Rectal smooth muscle tissue (tissue), 1 donor: Measurements from ENCODE around the gene STK11.

Source experiments
- H3K27ac ChIP-seq: one replicate; pipeline ENCODE4 v1.7.0; 2013; ENCODE audit warnings: low read depth, low read length, inconsistent platforms
- H3K27me3 ChIP-seq: one replicate; pipeline ENCODE4 v1.7.0; 2013; ENCODE audit warnings: low read length; ENCODE audit not compliant: control insufficient read depth, insufficient read depth
- H3K36me3 ChIP-seq: one replicate; pipeline ENCODE4 v1.7.0; 2013; ENCODE audit warnings: low read length; ENCODE audit not compliant: control insufficient read depth, insufficient read depth
- H3K4me1 ChIP-seq: one replicate; pipeline ENCODE4 v1.7.0; 2013; ENCODE audit warnings: low read length; ENCODE audit not compliant: control insufficient read depth, insufficient read depth
- H3K4me3 ChIP-seq: one replicate; pipeline ENCODE4 v1.7.0; 2013; ENCODE audit warnings: low read length
- H3K9ac ChIP-seq: one replicate; pipeline ENCODE4 v1.7.0; 2013; ENCODE audit warnings: low read length

STK11 gene

DNA sequence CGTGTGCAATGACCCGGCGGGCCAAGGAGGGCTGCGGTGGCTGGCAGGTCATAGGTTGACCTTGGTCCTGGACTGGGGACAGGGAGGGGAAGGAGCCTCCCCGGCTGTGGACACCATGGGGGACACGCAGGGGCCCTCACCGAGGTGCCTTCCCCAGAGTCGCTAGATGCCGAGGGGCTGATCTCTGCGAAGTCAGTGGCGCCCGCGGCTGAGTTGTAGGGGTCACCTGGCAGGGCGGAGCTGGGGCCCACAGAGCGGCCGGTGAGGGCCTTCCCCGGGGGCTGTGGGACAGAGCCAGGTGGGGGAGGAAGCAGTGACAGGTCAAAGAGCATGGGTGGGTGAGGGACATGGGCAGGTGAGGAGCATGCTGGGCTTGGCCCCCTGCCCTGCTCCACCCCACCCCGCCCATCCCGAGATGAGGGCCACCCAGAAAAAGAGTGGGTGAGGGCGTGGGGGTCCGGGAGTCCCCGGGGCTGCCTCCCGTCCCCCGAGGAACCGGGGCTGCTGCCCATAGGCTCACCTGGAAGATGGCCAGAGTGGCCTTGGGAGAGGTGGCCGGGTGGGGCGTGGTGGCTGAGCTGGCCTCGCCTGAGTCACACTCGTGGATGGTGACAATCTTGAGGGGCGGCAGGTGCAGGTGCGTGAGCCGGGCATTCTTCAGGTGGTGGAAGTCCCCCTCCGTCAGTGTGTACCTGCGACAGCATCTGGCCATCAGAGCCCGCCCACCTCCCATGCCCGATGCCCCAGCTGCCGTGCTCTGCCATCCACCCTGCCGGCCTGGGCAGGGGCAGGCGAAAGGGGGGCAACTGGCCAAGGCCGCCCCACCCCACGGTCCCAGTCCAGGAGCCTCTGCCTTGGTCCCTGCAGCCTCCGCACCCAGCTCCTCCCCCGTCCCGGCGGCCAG is 28.7 kb downstream of the STK11 start:
- H3K27me3 ChIP-seq: peaks cover 4% of the 10 kb centered on the region
- no peaks in the 10 kb centered on the region for H3K36me3 ChIP-seq
- peaks cover 6% of the 10 kb centered on the region for H3K4me1 ChIP-seq
- no peak overlapping the region for H3K27ac ChIP-seq
- H3K9ac ChIP-seq: no peak overlapping the region
- no peak overlapping the region for H3K4me3 ChIP-seq

DNA sequence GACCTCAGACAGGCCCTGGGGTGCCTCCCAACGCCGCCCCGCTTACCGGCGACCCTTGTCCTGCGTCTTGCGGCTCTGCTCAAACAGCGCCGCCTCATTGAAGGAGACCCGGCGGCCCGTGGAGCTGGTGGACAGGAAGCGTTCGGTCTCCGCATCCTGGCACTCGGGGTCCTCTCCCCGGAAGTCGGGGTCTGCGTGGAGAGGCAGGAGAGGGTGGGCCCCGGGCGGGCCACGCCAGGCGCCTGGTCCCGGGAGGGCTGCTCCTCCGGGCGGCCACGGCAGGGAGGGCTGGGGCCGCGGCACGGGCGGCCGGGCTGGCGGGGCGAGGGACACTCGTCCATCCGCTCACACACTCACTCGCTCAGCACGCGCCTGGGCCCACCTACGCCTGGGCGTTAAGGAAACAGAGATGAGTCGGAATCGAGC is 29.4 kb downstream of the STK11 start:
- H3K27me3 ChIP-seq: peaks cover 4% of the 10 kb centered on the region
- no peak overlapping the region for H3K9ac ChIP-seq
- no peaks in the 10 kb centered on the region for H3K36me3 ChIP-seq
- H3K27ac ChIP-seq: no peak overlapping the region
- H3K4me1 ChIP-seq: peaks cover 6% of the 10 kb centered on the region
- H3K4me3 ChIP-seq: no peak overlapping the region

DNA sequence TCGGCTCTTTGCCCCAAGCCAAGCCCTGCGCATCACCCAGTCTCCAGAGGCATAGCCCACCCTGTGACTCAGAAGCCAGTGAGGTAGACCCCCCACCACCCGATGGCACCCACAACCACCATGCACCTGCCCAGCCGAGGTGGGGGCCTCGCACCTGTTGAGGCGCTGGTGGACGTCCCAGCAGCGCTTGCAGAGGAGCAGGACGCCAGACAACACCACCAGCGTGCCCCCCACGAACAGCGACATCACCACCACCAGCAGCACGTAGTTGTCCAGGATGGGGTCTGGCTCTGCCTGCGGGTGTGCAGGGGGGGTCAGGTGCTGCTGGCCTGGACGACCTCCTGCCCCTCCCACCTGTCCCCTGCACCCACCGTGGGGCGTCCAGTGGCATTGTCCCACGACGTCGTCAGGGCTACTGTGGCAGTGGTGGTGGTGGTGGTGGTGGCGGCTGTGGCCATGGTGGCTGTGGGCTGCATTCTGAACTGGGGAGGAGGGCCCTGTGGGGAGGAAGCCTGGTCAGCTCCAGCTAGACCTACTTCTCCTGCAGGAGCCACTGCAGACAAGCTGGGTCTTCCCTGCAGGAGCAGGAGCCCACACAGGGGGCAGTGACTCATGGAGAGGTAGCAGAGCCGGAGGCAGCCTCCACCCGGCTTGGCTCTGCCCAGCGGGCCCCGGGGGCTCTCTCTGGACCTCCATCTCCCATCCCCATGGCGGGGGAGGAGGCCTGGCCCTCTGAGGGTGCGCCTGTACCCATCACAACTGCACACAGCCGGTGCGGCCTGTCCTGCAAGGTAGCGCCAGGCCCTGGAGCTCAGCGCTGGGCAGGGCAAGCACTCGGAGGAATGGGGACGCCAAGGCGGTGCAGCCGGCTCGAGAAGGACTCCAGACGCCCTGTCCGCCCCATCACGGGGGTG is 30.3 kb downstream of the STK11 start:
- no peak overlapping the region for H3K9ac ChIP-seq
- H3K36me3 ChIP-seq: no peaks in the 10 kb centered on the region
- H3K4me3 ChIP-seq: peak overlapping the region; percentile 15
- peaks cover 6% of the 10 kb centered on the region for H3K4me1 ChIP-seq
- H3K27ac ChIP-seq: no peak overlapping the region
- peaks cover 4% of the 10 kb centered on the region for H3K27me3 ChIP-seq

GRCh38 chr19:1236576-1236975 is 31.0 kb downstream of the STK11 start:
- Histone ChIP-seq H3K9ac (no peak overlapping the region), H3K27me3 (peaks cover 4% of the 10 kb centered on the region), H3K4me3 (peak overlapping the region; percentile 15), H3K27ac (no peak overlapping the region), H3K36me3 (no peaks in the 10 kb centered on the region), H3K4me1 (peaks cover 11% of the 10 kb centered on the region)

DNA sequence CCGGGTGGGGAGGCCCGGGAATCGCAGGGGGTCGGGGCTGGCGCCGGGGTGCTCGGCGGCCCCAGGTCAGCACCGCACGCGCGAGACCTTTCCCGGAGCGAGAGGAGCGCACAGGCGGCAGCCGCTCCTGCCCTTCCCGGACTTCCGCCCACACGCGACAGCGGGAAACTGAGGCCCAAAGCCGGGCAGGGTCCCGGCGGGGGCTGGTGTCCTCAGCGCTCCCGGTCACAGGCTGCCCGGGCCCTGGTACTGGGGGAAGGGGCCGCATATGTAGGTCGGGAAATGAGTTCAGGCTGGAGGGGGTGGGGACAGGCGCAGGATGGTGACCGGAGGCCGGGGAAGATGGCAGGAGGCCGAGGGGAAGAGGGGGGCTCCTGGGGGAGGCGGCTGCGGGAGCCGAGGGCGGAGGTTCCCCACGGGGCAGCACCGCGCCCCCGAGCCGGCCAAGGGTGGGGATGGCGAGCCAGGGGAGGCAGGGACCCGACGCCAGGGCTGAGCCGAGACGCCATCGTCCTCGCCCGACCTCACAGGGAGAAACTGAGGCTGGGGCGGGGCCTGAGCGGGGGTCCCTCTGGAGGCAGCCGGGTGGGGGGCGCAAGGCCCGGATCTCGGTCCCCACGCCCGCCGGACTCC is 31.6 kb downstream of the STK11 start:
- H3K4me1 ChIP-seq: peaks cover 10% of the 10 kb centered on the region
- H3K27ac ChIP-seq: no peak overlapping the region
- H3K36me3 ChIP-seq: no peaks in the 10 kb centered on the region
- peak overlapping the region; percentile 54 for H3K4me3 ChIP-seq
- peaks cover 4% of the 10 kb centered on the region for H3K27me3 ChIP-seq
- H3K9ac ChIP-seq: no peak overlapping the region

- H3K27ac ChIP-seq: peak within 1 kb of the TSS; percentile 0
- peak within 1 kb of the TSS; percentile 54 for H3K4me3 ChIP-seq
- H3K4me1 ChIP-seq: peaks cover 10% of the 10 kb centered on the region
- H3K36me3 ChIP-seq: no peaks in the 10 kb centered on the region
- peaks cover 4% of the 10 kb centered on the region for H3K27me3 ChIP-seq
- no peak within 1 kb of the TSS for H3K9ac ChIP-seq
Observed at GRCh38 chr19:1237754-1238368, 32.3 kb downstream of the STK11 start, which contains the start of gene CBARP. Gene CBARP (minus strand): TSS chr19:1238005. CDS start chr19:1236100, 1,905 bp downstream.

- Histone ChIP-seq H3K27me3 (peaks cover 4% of the 10 kb centered on the region), H3K9ac (no peak overlapping the region), H3K27ac (peak overlapping the region; percentile 0)
Observed at GRCh38 chr19:1238369-1239303, 33.1 kb downstream of the STK11 start.

DNA sequence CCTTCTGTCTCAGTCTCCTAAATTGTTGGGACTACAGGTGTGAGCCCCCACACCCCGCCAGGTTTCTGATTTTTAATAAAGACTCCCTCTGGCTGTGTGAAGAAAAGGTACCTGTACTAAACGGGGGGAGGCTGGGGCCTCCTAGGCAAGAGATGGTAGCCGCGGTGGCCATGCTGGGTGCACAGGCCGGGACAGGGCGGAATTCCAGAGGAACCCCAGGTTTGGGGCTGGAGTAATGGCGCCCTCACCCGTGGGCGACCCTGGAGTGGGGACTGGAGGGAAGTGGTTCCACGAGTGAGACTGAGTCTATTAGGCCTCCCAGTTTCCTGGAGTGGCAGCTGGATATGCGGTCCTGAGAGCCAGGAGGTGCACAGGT is 33.8 kb downstream of the STK11 start:
- Histone ChIP-seq H3K27ac (peak overlapping the region; percentile 84), H3K4me1 (peaks cover 22% of the 10 kb centered on the region), H3K9ac (no peak overlapping the region), H3K27me3 (peaks cover 4% of the 10 kb centered on the region), H3K4me3 (no peak overlapping the region), H3K36me3 (no peaks in the 10 kb centered on the region)

More at GRCh38 chr19:1238369-1239303, 33.1 kb downstream of the STK11 start:
- no peak overlapping the region for H3K4me3 ChIP-seq
- peaks cover 16% of the 10 kb centered on the region for H3K4me1 ChIP-seq
- H3K36me3 ChIP-seq: no peaks in the 10 kb centered on the region

DNA sequence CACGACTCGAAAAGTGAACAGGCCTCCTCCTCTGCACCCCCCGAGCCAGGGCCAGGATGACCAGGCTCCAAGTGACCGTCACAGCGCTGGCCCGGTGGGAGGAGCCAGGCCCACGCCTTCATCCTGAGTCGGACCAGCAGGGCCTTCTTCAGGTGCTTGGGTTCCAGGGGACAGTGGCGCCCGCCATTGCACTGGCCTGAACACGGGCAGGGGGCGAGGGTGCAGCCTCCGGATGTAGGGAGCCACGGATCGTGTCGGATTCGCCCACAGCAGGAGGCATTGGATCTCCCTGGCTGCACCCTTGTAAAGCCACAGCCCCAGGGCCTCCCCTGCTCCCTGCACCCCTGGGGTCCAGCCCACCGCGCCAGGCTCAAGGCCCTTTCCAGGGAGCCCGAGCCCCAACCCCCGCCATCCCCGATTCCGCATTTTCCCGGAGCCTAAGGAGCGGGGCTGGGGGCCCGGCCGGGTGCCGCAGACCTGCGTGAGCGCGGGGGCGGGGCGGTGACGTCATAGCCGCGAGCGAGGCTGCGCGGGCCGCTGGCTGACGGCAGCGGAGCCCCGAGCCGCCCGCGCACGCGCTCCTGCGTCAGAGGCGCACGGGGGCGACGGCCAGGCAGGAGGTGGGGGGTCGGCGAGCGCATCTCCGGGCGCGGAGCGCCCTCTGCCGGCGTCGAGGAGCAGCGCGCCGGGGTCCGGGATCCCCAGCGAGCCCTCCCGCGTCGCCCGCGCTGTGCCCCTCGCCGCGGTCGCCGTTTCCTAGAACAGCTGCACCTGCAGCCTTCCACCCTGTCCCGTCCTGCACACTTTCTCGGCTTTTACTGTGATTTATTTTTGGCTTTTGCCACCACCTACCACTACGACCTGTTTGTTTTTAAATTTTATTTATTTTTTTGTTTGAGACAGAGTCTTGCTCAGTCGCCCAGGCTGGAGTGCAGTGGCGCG is 34.5 kb downstream of the STK11 start:
- H3K4me1 ChIP-seq: peaks cover 28% of the 10 kb centered on the region
- no peaks in the 10 kb centered on the region for H3K36me3 ChIP-seq
- no peak overlapping the region for H3K9ac ChIP-seq
- peak overlapping the region; percentile 48 for H3K4me3 ChIP-seq
- peak overlapping the region; percentile 84 for H3K27ac ChIP-seq
- H3K27me3 ChIP-seq: peaks cover 4% of the 10 kb centered on the region

- H3K36me3 ChIP-seq: no peaks in the 10 kb centered on the region
- no peak overlapping the region for H3K27ac ChIP-seq
- peak overlapping the region; percentile 83 for H3K4me3 ChIP-seq
- H3K27me3 ChIP-seq: peaks cover 4% of the 10 kb centered on the region
- H3K4me1 ChIP-seq: peaks cover 31% of the 10 kb centered on the region
- H3K9ac ChIP-seq: no peak overlapping the region
Observed at GRCh38 chr19:1240925-1241324, 35.3 kb downstream of the STK11 start.
